K562 (cell line): ENCODE measurements around the gene CREBL2. TPM values are rescaled to one million over a fixed set of nuclear protein-coding genes. Genes with fewer than 3 reads are reported as not detected.

ENCODE experiments used
- ATAC-seq: fragments of 200-7000 bp; cut with Tn5 transposase; 3 replicates; pipeline ENCODE4 v1.9.1; 2020; ENCODE audit warnings: moderate library complexity
- BruUV-seq: library from RNA; stranded (reverse); fragments of 400-500 nt; replicated peaks from 2 replicates; lab custom pipeline; 2021; lab: Mats Ljungman, UMichigan
- CTCF ChIA-PET: fragments of 300-600 bp; formaldehyde crosslinking; extraction: SDS; loops from one replicate; lab custom pipeline; 2021; ENCODE audit warnings: low intra/inter-chr PET ratio; lab: Yijun Ruan, JAX
- POLR2A ChIA-PET: fragments of 300-600, 350-650 bp; sonication (Branson Sonifier 250); formaldehyde crosslinking; extraction: SDS; loops from one replicate; lab custom pipeline; 2021; ENCODE audit warnings: antibody characterized with exemption, inconsistent platforms; lab: Yijun Ruan, JAX
- DNase-seq, 4 experiments: peaks; one replicate each; pipeline versions ENCODE4 v3.0.0 to v3.0.0-alpha.2; 2011 to 2018; ENCODE audit warnings: low spot score in 3 of 4, mixed read lengths in 3 of 4; ENCODE audit errors: extremely low read depth in 1 of 4
- FAIRE-seq: peaks from 2 replicates; lab custom pipeline; 2011; peaks lifted over from hg19 to GRCh38; lab: Jason Lieb, UNC
- H2AFZ ChIP-seq: 2 replicates; pipeline ENCODE4 v1.6.0; 2011; ENCODE audit warnings: low read depth, low read length, control low read depth, inconsistent platforms
- H3K27ac ChIP-seq: fragments of 200-600 bp; 3 replicates; pipeline ENCODE4 v1.8.0; 2011; ENCODE audit warnings: low read depth, mild to moderate bottlenecking, control low read depth, inconsistent platforms, low read length, moderate library complexity, mixed read lengths; ENCODE audit errors: extremely low read depth
- H3K27me3 ChIP-seq, 2 experiments: fragments of 300-600 bp in 1 of 2; 2 replicates in 1 of 2; 3 replicates in 1 of 2; pipeline versions ENCODE4 v1.6.0 to v1.8.0; 2011; ENCODE audit warnings: inconsistent platforms in 2 of 2, low read length in 2 of 2, mild to moderate bottlenecking in 1 of 2, mixed read lengths in 1 of 2, moderate library complexity in 1 of 2; ENCODE audit not compliant: control insufficient read depth in 2 of 2, insufficient read depth in 2 of 2
- H3K36me3 ChIP-seq: fragments of 300-600 bp; 3 replicates; pipeline ENCODE4 v1.8.0; 2011; ENCODE audit warnings: mild to moderate bottlenecking, low read length, inconsistent platforms; ENCODE audit not compliant: control insufficient read depth, insufficient read depth
- H3K4me1 ChIP-seq, 2 experiments: fragments of 200-600 bp in 1 of 2; replicated peaks in 1 of 2; 2 replicates in 1 of 2; 3 replicates in 1 of 2; pipeline versions ENCODE4 v1.5.1 to v1.8.0; 2011; ENCODE audit warnings: inconsistent platforms in 2 of 2, low read length in 2 of 2, mild to moderate bottlenecking in 1 of 2, mixed read lengths in 1 of 2, moderate library complexity in 1 of 2; ENCODE audit not compliant: control insufficient read depth in 2 of 2, insufficient read depth in 2 of 2
- H3K4me2 ChIP-seq: 2 replicates; pipeline ENCODE4 v1.6.1; 2011; ENCODE audit warnings: low read length, control low read depth, inconsistent platforms, mixed read lengths; ENCODE audit not compliant: insufficient read depth
- H3K4me3 ChIP-seq: fragments of 200-600 bp; sonication (generic), shearing (Covaris generic); 2 replicates; pipeline ENCODE4 v1.5.1; 2016; ENCODE audit warnings: control low read depth, inconsistent platforms
- H3K79me2 ChIP-seq: fragments of 200-600 bp; 3 replicates; pipeline ENCODE4 v1.8.0; 2011; ENCODE audit warnings: low read length, inconsistent platforms; ENCODE audit not compliant: control insufficient read depth, insufficient read depth
- H3K9ac ChIP-seq, 2 experiments: 2 replicates each; pipeline versions ENCODE4 v1.6.0 to v1.6.1; 2011; ENCODE audit warnings: low read depth in 2 of 2, low read length in 2 of 2, control low read depth in 1 of 2, inconsistent platforms in 1 of 2, mild to moderate bottlenecking in 1 of 2, mixed read lengths in 1 of 2; ENCODE audit not compliant: insufficient read depth in 1 of 2
- H3K9me1 ChIP-seq: one replicate; pipeline ENCODE4 v1.6.0; 2011; ENCODE audit warnings: inconsistent platforms, mild to moderate bottlenecking, low read length, moderate library complexity; ENCODE audit not compliant: control insufficient read depth, insufficient read depth
- H3K9me3 ChIP-seq: replicated peaks from 2 replicates; pipeline ENCODE4 v1.5.1; 2011; ENCODE audit warnings: low read depth, low read length, inconsistent platforms; ENCODE audit not compliant: control insufficient read depth, insufficient read depth
- H4K20me1 ChIP-seq: replicated peaks from 2 replicates; pipeline ENCODE4 v1.6.1; 2011; ENCODE audit warnings: low read length, inconsistent platforms, mixed read lengths; ENCODE audit not compliant: control insufficient read depth, insufficient read depth
- GATAD2B ChIP-seq: fragments of 450-650 bp; IDR thresholded peaks from 2 replicates; pipeline ENCODE4 v1.6.1; 2017; ENCODE audit warnings: mild to moderate bottlenecking, borderline replicate concordance
- PHB2 ChIP-seq: fragments of 450-650 bp; IDR thresholded peaks from 2 replicates; pipeline ENCODE4 v1.6.1; 2017; ENCODE audit warnings: low read depth
- POLR2AphosphoS5 ChIP-seq: IDR thresholded peaks from 2 replicates; pipeline ENCODE4 v1.6.1; 2011; ENCODE audit warnings: mild to moderate bottlenecking, low read depth, low read length, moderate library complexity; ENCODE audit not compliant: control insufficient read depth, insufficient read depth
- PTBP1 ChIP-seq: fragments of 200-400 bp; formaldehyde crosslinking; IDR thresholded peaks from 2 replicates; pipeline ENCODE4 v1.6.1; 2017; ENCODE audit warnings: low read depth, low read length
- SMARCC2 ChIP-seq: fragments of 450-650 bp; IDR thresholded peaks from 2 replicates; pipeline ENCODE4 v1.6.1; 2017; ENCODE audit warnings: antibody characterized with exemption, moderate library complexity, mild to moderate bottlenecking, low read depth
- SNRNP70 ChIP-seq: fragments of 200-400 bp; formaldehyde crosslinking; optimal IDR thresholded peaks from 2 replicates; pipeline ENCODE3; 2017; ENCODE audit warnings: low read depth, low read length
- TAL1 ChIP-seq: fragments of 450-650 bp; IDR thresholded peaks from 2 replicates; pipeline ENCODE4 v1.6.1; 2016; ENCODE audit warnings: mild to moderate bottlenecking
- ZNF41 ChIP-seq: fragments of 250-450 bp; sonication (Bioruptor Pico); conservative IDR thresholded peaks from 2 replicates; pipeline ENCODE4 v1.4.0; 2020; ENCODE audit warnings: mild to moderate bottlenecking
- in situ Hi-C: fragments of 300-500 bp; cut with MboI; formaldehyde crosslinking; loops from 4 replicates; pipeline ENCODE4 v1.15.0; 2018; ENCODE audit warnings: inconsistent platforms, mixed read lengths
- intact Hi-C: fragments of 100-400 bp; cut with micrococcal nuclease; formaldehyde crosslinking; loops from 2 replicates; pipeline ENCODE4 v1.14.2; 2022
- polyA plus RNA-seq, 8 experiments: library from polyadenylated mRNA; depleted of rRNA in 4 of 8; stranded (reverse) in 5 of 8; unstranded in 3 of 8; fragments of >200 nt; fragmentation: Nextera tagmentation in 2 of 8; fragmentation: Illumina TruSeq in 1 of 8; extraction: Ambion mirVana in 2 of 8; extraction: Trizol in 1 of 8; gene quantifications; 2 replicates each; pipeline versions ENCODE4 v1.2.1 to v1.2.3, GENCODE V29; 2011 to 2014; ENCODE audit warnings: inconsistent platforms in 1 of 8, missing spikeins in 1 of 8
- total RNA-seq, 7 experiments: library from RNA; depleted of rRNA in 6 of 7; stranded (reverse); fragments of >200 nt in 6 of 7; fragmentation: Illumina TruSeq in 2 of 7; extraction: Trizol in 2 of 7; gene quantifications; 2 replicates each; pipeline versions ENCODE4 v1.2.1 to v1.2.3, GENCODE V29; 2011 to 2021; ENCODE audit warnings: low replicate concordance in 1 of 7
- TF ChIP-seq, protein P1 (sequence below): fragments of 450-650 bp; IDR thresholded peaks from 2 replicates; pipeline ENCODE4 v1.6.1; 2018; ENCODE audit warnings: mild to moderate bottlenecking, low read depth; ENCODE audit not compliant: partially characterized antibody
- TF ChIP-seq, protein P2 (sequence below): sonication (generic); formaldehyde crosslinking; IDR thresholded peaks from 2 replicates; pipeline ENCODE4 v1.8.1; 2023; ENCODE audit warnings: missing genetic modification reagents, mild to moderate bottlenecking, borderline replicate concordance

The CREBL2 gene
- total and polyA plus RNA-seq, 9 of the 15 experiments (the other 6 are each of a cell fraction or from before 2014, with no cell fraction given) = 1.7 to 7.3 (median 5.2) TPM

DNA sequence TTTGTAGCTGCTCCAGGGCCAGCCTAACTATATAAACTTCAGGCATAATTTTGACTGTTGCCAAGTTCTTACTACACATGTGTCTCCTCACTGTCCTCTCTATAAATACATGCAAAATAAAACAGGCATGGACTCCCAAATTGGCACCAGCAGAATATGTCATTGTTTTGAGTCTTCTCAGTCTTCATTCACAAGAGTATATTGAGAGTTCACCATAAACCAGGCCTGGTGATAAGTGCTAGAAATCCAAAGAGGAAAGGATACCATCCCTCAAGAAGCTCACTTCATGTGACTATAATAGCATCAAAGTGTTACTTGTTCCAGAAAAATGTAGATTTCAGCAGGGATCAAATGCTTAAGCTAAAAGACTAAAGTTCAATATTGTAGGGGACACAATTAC is 70.6 kb downstream of the CREBL2 start:
- Histone ChIP-seq H3K27ac (no peak overlapping the region), H2AFZ (no peak overlapping the region), H3K9me1 (no peaks in the 10 kb centered on the region), H3K4me2 (no peak overlapping the region), H3K4me1 (no peaks in the 10 kb centered on the region; a peak in 1 of 5 replicates), H3K27me3 (no peaks in the 10 kb centered on the region), H4K20me1 (no peaks in the 10 kb centered on the region), H3K79me2 (no peaks in the 10 kb centered on the region), H3K36me3 (no peaks in the 10 kb centered on the region), H3K4me3 (no peak overlapping the region), H3K9ac (no peak overlapping the region), H3K9me3 (no peaks in the 10 kb centered on the region)
- intact Hi-C loops (no loop called here), in situ Hi-C loops (no loop called here)
- DNase-seq (no peak), ATAC-seq (no peak), FAIRE-seq (no peak)
- CTCF ChIA-PET = no interaction called here
- POLR2A ChIA-PET = no interaction called here
- no TSS peak for BruUV-seq
- TF ChIP-seq SMARCC2 = no peak
- no peak for TF ChIP-seq SNRNP70
- TF ChIP-seq POLR2AphosphoS5 = no peak
- no peak for TF ChIP-seq GATAD2B
- TF ChIP-seq, protein P1, sequence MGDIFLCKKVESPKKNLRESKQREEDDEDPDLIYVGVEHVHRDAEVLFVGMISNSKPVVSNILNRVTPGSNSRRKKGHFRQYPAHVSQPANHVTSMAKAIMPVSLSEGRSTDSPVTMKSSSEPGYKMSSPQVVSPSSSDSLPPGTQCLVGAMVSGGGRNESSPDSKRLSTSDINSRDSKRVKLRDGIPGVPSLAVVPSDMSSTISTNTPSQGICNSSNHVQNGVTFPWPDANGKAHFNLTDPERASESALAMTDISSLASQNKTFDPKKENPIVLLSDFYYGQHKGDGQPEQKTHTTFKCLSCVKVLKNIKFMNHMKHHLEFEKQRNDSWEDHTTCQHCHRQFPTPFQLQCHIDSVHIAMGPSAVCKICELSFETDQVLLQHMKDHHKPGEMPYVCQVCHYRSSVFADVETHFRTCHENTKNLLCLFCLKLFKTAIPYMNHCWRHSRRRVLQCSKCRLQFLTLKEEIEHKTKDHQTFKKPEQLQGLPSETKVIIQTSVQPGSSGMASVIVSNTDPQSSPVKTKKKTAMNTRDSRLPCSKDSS = no peak
- no peak for TF ChIP-seq ZNF41
- TF ChIP-seq PHB2 = no peak
- TF ChIP-seq TAL1 = no peak
- TF ChIP-seq PTBP1 = no peak
- TF ChIP-seq, protein P2, sequence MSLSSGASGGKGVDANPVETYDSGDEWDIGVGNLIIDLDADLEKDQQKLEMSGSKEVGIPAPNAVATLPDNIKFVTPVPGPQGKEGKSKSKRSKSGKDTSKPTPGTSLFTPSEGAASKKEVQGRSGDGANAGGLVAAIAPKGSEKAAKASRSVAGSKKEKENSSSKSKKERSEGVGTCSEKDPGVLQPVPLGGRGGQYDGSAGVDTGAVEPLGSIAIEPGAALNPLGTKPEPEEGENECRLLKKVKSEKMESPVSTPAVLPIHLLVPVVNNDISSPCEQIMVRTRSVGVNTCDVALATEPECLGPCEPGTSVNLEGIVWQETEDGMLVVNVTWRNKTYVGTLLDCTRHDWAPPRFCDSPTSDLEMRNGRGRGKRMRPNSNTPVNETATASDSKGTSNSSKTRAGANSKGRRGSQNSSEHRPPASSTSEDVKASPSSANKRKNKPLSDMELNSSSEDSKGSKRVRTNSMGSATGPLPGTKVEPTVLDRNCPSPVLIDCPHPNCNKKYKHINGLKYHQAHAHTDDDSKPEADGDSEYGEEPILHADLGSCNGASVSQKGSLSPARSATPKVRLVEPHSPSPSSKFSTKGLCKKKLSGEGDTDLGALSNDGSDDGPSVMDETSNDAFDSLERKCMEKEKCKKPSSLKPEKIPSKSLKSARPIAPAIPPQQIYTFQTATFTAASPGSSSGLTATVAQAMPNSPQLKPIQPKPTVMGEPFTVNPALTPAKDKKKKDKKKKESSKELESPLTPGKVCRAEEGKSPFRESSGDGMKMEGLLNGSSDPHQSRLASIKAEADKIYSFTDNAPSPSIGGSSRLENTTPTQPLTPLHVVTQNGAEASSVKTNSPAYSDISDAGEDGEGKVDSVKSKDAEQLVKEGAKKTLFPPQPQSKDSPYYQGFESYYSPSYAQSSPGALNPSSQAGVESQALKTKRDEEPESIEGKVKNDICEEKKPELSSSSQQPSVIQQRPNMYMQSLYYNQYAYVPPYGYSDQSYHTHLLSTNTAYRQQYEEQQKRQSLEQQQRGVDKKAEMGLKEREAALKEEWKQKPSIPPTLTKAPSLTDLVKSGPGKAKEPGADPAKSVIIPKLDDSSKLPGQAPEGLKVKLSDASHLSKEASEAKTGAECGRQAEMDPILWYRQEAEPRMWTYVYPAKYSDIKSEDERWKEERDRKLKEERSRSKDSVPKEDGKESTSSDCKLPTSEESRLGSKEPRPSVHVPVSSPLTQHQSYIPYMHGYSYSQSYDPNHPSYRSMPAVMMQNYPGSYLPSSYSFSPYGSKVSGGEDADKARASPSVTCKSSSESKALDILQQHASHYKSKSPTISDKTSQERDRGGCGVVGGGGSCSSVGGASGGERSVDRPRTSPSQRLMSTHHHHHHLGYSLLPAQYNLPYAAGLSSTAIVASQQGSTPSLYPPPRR (CRISPR knock-in tag) = no peak
